ENCODE results near the gene SERTAD2.
A peak's percentile ranks its signal among the peaks of the same experiment; 100 is the strongest.

Gene SERTAD2

DNA sequence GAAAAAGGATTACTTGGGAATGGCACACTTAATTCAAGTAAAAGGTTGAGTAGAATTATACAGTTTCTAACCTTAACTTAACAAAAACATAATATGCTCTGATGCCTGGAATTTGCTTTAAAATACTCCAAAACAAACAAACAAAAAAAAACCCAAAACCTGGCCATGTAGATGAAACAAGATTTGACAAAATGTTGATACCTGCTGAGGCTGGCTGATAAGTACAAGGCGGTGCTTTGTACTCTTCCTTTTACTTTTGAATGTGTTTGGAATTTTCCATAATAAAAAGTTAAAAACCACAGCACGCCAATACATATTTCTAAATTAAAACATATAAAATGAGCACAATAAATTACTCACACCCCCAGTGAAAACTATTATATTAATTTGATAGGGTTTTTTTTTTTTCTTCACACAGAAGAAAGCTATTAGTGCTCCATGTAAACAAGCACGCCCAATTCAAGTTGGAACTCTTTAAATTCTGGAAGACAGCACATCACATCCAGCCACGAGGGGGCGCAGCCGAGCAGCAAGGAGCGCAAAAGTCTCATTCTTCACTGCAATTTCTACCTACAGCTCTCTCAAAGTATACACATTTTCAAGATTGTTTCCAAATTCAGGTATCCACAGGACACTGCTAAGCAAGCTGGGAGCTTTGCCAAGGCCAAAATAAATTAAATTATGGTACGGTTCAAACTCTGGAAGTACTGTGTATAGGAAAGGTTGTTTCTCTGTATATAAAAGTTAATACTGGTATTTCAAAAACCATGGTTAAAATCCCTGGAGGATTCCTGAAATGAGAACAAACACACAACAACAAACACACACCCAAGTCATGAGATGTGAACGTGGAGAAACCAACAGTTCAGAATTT is 7.5 kb downstream of the SERTAD2 start:
- TF ChIP-seq, protein P1, sequence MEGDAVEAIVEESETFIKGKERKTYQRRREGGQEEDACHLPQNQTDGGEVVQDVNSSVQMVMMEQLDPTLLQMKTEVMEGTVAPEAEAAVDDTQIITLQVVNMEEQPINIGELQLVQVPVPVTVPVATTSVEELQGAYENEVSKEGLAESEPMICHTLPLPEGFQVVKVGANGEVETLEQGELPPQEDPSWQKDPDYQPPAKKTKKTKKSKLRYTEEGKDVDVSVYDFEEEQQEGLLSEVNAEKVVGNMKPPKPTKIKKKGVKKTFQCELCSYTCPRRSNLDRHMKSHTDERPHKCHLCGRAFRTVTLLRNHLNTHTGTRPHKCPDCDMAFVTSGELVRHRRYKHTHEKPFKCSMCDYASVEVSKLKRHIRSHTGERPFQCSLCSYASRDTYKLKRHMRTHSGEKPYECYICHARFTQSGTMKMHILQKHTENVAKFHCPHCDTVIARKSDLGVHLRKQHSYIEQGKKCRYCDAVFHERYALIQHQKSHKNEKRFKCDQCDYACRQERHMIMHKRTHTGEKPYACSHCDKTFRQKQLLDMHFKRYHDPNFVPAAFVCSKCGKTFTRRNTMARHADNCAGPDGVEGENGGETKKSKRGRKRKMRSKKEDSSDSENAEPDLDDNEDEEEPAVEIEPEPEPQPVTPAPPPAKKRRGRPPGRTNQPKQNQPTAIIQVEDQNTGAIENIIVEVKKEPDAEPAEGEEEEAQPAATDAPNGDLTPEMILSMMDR (IDR thresholded peaks at IDR 0.05; ENCODE audit: low read depth, low read length): peak; percentile 78
- H3K4me3 ChIP-seq (ENCODE audit: low read depth, low read length): no peak overlapping the region

- TF ChIP-seq, protein P1 (IDR thresholded peaks at IDR 0.05; ENCODE audit: low read depth, low read length): no peak
These were observed 9.0 kb downstream of the SERTAD2 start for GRCh38 chr2:64644458-64645382.

GRCh38 chr2:64643838-64644457 is 9.8 kb downstream of the SERTAD2 start:
- H3K4me3 ChIP-seq (ENCODE audit: low read depth, low read length): peak overlapping the region; percentile 61; the same call in 1 of the 2 replicates
- TF ChIP-seq, protein P1 (IDR thresholded peaks at IDR 0.05; ENCODE audit: low read depth, low read length): no peak

More at GRCh38 chr2:64644458-64645382, 9.0 kb downstream of the SERTAD2 start:
- H3K4me3 ChIP-seq (ENCODE audit: low read depth, low read length): peak overlapping the region; percentile 61

DNA sequence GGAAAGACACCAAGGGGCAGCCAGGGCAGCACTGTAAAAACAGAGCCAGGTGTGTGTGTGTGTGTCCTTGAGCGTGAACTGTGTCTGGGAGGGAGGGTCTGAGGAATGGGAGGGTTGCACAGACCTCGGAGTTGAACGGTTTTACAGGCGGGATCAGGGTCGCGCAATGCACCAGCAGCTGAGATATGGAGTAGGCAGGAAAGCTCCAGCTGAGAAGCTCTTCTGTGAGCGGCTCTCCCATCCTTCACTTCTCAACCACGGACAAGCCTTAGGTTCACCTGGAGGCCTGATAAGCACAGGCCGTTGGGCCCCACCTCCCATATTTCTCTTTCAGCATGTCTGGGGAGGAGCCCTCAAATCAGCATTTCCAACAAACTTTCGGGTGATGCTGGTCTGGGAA is 12.1 kb downstream of the SERTAD2 start:
- TF ChIP-seq, protein P1 (IDR thresholded peaks at IDR 0.05; ENCODE audit: low read depth, low read length): no peak
- no peak overlapping the region for H3K4me3 ChIP-seq (ENCODE audit: low read depth, low read length)

GRCh38 chr2:64640153-64641044 is 13.3 kb downstream of the SERTAD2 start:
- no peak overlapping the region for H3K4me3 ChIP-seq (ENCODE audit: low read depth, low read length)
- TF ChIP-seq, protein P1 (IDR thresholded peaks at IDR 0.05; ENCODE audit: low read depth, low read length): no peak

DNA sequence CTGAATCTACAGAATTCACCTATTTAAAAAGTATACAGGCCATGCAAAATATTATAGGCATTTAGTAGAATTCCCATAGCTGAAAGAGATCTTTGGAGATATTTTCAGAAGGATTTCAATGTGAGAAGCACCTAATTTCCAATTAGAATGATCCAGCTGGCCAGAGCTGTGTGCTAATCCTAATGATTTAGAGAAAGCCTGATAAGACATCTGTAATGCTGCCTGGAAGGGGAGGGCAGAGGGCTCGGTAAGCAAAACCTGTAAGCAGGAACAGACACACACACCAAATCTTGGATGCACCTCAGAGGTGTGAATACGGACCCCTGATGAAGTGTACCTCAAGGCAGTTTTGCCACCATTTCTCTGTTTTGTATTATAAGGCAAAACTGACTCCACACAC is 14.0 kb downstream of the SERTAD2 start:
- no peak overlapping the region for H3K4me3 ChIP-seq (ENCODE audit: low read depth, low read length)
- TF ChIP-seq, protein P1 (IDR thresholded peaks at IDR 0.05; ENCODE audit: low read depth, low read length): no peak

Data from WI38 (cell line).